Nephron progenitor cell (in vitro differentiated cells): ENCODE measurements around the gene IGF2R.
A peak's percentile ranks its signal among the peaks of the same experiment; 100 is the strongest.

Experiments
- DNase-seq: peaks from one replicate; pipeline ENCODE4 v3.0.0; 2021
- H3K27ac Mint-ChIP-seq: 2 replicates; pipeline ENCODE4 v1.8.0; 2021; ENCODE audit warnings: mild to moderate bottlenecking, moderate library complexity, mixed read lengths
- H3K27me3 Mint-ChIP-seq: 2 replicates; pipeline ENCODE4 v1.8.0; 2021; ENCODE audit warnings: mild to moderate bottlenecking, low read depth, mixed read lengths; ENCODE audit not compliant: poor library complexity
- H3K36me3 Mint-ChIP-seq: 2 replicates; pipeline ENCODE4 v1.8.0; 2021; ENCODE audit warnings: low read depth, mixed read lengths
- H3K4me1 Mint-ChIP-seq: 2 replicates; pipeline ENCODE4 v1.8.0; 2021; ENCODE audit warnings: mixed read lengths
- H3K4me3 Mint-ChIP-seq: 2 replicates; pipeline ENCODE4 v1.8.0; 2021; ENCODE audit warnings: mild to moderate bottlenecking, moderate library complexity, mixed read lengths
- H3K9me3 Mint-ChIP-seq: 2 replicates; pipeline ENCODE4 v1.8.0; 2021; ENCODE audit warnings: mild to moderate bottlenecking, moderate library complexity, mixed read lengths
- TF ChIP-seq, protein P1 (sequence below): fragments of 200-600 bp; sonication (generic); IDR thresholded peaks from 2 replicates; pipeline ENCODE4 v1.5.0; 2021; ENCODE audit warnings: antibody characterized with exemption

IGF2R gene

DNA sequence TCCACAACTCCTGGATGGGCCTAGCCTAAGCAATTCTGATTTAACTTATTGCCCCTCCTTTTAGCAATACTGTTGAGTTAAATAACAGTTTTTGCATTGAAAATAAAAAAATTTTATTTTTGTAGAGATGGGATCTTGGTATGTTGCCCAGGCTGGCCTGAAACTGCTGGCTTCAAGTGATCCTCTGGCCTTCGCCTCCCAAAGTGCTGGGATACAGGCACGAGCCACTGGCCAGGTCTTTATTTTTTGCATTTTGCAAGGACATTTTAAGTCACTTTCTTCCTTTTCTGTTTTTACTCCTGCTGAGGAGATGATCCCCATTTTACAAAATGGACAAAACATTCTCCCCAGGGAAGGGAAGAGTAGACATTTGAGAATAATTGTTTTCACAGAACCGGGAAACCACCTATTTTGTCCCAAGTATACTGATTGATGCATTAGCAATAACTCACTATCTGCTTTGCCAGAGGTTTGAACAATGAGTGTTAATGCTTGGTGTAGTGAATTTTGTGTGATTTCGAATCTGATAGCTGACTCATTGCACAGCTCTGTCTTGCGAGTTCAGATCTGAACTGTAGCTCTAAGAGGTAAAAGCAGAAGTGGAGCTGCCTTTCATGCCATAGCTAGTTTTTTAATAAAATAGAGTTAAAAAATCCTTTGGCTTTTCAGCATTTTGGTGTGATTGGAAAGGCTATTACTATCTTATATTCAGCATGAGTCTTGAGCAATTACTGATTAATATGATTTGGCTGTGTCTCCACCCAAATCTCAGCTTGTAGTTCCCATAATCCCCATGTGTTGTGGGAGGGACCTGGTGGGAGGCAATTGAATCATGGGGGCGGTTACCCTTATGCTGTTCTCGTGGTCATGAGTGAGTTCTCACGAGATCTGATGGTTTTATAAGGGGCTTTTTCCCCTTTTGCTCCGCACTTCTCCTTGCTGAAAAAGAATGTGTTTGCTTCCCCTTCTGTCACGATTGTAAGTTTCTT lies 20.9 kb downstream of the IGF2R start:
- Mint-ChIP-seq H3K9me3 (peaks cover 18% of the 10 kb centered on the region), H3K27me3 (no peaks in the 10 kb centered on the region), H3K36me3 (peaks cover 46% of the 10 kb centered on the region), H3K27ac (peak overlapping the region; percentile 74), H3K4me3 (no peak overlapping the region), H3K4me1 (peaks cover 10% of the 10 kb centered on the region)
- TF ChIP-seq, protein P1, sequence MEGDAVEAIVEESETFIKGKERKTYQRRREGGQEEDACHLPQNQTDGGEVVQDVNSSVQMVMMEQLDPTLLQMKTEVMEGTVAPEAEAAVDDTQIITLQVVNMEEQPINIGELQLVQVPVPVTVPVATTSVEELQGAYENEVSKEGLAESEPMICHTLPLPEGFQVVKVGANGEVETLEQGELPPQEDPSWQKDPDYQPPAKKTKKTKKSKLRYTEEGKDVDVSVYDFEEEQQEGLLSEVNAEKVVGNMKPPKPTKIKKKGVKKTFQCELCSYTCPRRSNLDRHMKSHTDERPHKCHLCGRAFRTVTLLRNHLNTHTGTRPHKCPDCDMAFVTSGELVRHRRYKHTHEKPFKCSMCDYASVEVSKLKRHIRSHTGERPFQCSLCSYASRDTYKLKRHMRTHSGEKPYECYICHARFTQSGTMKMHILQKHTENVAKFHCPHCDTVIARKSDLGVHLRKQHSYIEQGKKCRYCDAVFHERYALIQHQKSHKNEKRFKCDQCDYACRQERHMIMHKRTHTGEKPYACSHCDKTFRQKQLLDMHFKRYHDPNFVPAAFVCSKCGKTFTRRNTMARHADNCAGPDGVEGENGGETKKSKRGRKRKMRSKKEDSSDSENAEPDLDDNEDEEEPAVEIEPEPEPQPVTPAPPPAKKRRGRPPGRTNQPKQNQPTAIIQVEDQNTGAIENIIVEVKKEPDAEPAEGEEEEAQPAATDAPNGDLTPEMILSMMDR, result no peak
- DNase-seq, result no peak

GRCh38 chr6:159992366-159992765 lies 23.5 kb downstream of the IGF2R start:
- Mint-ChIP-seq H3K27me3 (no peaks in the 10 kb centered on the region), H3K4me1 (peaks cover 17% of the 10 kb centered on the region), H3K4me3 (no peak overlapping the region), H3K27ac (no peak overlapping the region), H3K36me3 (peaks cover 66% of the 10 kb centered on the region), H3K9me3 (peaks cover 34% of the 10 kb centered on the region)
- DNase-seq, result no peak
- TF ChIP-seq, protein P1, result no peak

- peaks cover 53% of the 10 kb centered on the region for H3K9me3 Mint-ChIP-seq
- peaks cover 86% of the 10 kb centered on the region for H3K36me3 Mint-ChIP-seq
- H3K27me3 Mint-ChIP-seq, result no peaks in the 10 kb centered on the region
- DNase-seq, result no peak
- TF ChIP-seq, protein P1, result no peak
- H3K4me1 Mint-ChIP-seq, result peaks cover 14% of the 10 kb centered on the region
- no peak overlapping the region for H3K4me3 Mint-ChIP-seq
- H3K27ac Mint-ChIP-seq, result no peak overlapping the region
Observed at GRCh38 chr6:159995405-159995804, 26.5 kb downstream of the IGF2R start.

DNA sequence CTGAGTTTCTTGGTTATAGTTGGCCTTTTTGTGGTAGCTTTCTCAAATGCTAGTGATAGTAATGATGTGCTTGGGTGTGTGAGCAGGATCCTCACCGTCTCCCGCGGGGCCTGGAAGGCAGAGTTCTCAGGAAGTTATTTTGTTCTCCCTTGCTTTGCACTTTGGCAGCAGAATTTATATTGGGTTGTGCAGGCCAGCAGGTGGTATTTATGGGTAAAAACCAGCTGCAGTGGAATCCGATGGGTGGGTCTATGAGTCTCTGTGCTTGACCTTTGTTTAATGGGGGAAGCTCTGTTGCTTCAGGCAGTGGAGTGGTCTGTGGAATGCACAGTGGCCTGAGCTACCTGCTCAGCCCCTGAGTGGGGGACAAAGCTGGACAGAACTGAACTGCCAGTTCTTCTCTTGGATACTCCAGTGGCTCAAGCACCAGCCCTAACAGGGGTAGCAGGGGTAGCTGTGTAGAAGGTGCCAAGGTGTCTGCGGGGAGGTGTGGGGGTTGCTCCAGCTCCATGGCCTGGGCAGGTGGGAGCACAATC lies 27.3 kb downstream of the IGF2R start:
- Mint-ChIP-seq H3K27me3 (no peaks in the 10 kb centered on the region), H3K4me1 (peaks cover 12% of the 10 kb centered on the region), H3K27ac (peak overlapping the region; percentile 70), H3K9me3 (peaks cover 54% of the 10 kb centered on the region), H3K36me3 (peaks cover 90% of the 10 kb centered on the region), H3K4me3 (no peak overlapping the region)
- TF ChIP-seq, protein P1, result no peak
- DNase-seq, result no peak

DNA sequence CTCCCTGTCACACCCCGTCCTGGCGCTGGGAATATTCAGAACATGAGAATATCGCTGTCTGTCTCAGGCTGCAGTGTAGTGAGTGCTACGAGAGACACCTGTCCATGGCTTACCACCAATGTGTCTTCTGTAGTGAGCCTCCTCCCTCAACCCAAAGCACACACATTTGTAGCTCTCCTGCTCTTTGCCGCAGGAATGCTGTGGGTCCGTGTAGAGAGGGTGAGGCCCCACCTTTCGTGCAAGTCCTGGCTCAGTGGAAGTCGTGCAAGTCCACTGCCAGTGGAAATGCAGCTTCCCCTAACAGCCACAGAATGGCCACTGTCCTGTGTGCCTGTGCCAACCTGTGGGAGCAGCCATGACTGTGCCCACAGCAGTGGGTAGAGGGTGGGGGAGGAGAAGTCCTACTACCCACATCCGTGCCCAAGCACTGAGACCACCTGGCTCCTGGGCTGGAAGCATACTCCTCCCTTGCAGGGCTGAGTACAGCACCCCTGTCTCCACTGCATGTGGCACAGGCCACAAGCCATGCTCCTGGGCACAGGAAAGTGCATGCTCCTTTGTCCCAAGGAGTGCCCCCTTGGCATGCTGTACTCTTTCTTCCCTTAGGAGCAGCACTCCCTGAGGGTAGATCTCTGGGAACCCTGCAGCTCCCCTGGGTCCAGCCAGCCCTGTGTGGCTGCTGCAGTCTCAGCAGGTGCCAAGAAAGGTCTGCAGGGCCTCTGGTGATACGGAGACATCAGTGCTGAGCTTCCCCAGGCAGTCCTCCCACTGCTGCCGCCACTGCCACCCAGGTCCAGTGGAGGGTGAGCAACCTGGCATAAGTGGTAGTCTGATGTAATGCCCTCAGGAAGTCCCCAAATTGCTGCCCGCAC lies 28.0 kb downstream of the IGF2R start:
- peaks cover 54% of the 10 kb centered on the region for H3K9me3 Mint-ChIP-seq
- H3K27ac Mint-ChIP-seq, result peak overlapping the region; percentile 43
- no peak for DNase-seq
- H3K27me3 Mint-ChIP-seq, result no peaks in the 10 kb centered on the region
- peaks cover 88% of the 10 kb centered on the region for H3K36me3 Mint-ChIP-seq
- TF ChIP-seq, protein P1, result no peak
- no peak overlapping the region for H3K4me3 Mint-ChIP-seq
- peaks cover 7% of the 10 kb centered on the region for H3K4me1 Mint-ChIP-seq
